Suprapubic skin (tissue), 3 donors: Measurements from ENCODE around the gene CDKN1A.

ENCODE experiments used
- POLR2A ChIP-seq, 2 donors: fragments of 450-650 bp; IDR thresholded peaks; one replicate each; pipeline ENCODE4 v1.6.1; 2017; ENCODE audit warnings: antibody characterized with exemption in 2 of 2, mild to moderate bottlenecking in 2 of 2, moderate library complexity in 2 of 2
- TF ChIP-seq, protein P1 (sequence below), 2 donors: fragments of 200-600 bp in 1 of 2; fragments of 450-650 bp in 1 of 2; sonication (generic) in 1 of 2; IDR thresholded peaks; one replicate each; pipeline ENCODE4 v1.5.1; 2016 to 2019; ENCODE audit warnings: antibody characterized with exemption in 2 of 2, mild to moderate bottlenecking in 1 of 2, moderate library complexity in 1 of 2

DNA sequence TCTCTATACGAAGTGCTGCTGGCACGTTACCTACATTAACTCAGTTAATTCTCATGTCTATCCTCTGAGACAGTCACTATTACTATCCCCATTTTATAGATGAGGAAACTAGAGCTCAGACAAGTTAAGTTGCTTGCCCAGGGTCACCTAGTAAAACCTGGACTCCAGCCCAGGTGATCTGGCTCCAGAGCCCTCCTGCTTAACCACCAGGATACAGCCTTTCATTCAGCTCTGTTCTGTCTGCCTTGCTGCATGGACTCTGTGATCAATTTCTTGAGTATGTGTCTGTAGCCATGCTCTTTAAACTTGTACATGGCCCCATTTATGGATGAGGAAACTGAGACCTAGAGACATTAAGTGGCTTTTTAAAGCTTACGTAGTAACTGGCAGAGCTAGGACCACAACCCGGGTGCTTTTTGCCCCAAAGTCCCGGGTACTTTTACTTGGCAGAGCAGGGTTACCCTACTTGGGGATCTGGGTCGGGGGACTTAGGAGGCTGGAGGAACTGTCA, 4.7 kb downstream of the CDKN1A start:
- TF ChIP-seq, protein P1, sequence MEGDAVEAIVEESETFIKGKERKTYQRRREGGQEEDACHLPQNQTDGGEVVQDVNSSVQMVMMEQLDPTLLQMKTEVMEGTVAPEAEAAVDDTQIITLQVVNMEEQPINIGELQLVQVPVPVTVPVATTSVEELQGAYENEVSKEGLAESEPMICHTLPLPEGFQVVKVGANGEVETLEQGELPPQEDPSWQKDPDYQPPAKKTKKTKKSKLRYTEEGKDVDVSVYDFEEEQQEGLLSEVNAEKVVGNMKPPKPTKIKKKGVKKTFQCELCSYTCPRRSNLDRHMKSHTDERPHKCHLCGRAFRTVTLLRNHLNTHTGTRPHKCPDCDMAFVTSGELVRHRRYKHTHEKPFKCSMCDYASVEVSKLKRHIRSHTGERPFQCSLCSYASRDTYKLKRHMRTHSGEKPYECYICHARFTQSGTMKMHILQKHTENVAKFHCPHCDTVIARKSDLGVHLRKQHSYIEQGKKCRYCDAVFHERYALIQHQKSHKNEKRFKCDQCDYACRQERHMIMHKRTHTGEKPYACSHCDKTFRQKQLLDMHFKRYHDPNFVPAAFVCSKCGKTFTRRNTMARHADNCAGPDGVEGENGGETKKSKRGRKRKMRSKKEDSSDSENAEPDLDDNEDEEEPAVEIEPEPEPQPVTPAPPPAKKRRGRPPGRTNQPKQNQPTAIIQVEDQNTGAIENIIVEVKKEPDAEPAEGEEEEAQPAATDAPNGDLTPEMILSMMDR (IDR thresholded peaks at IDR 0.05), result no peak
- no peak for TF ChIP-seq POLR2A (IDR thresholded peaks at IDR 0.05)
